Fibroblast of lung (primary cell): ENCODE results near the gene UAP1L1. TPM values are rescaled to one million over a fixed set of nuclear protein-coding genes. Genes with fewer than 3 reads are reported as not detected.

Source experiments
- DNase-seq, 2 donors: peaks; one replicate each; pipeline versions ENCODE4 v3.0.0 to v3.0.0-alpha.2; 2010; ENCODE audit warnings: low read depth in 2 of 2
- H2AFZ ChIP-seq: 2 replicates; pipeline ENCODE4 v1.5.1; 2012; ENCODE audit warnings: low read length, control low read depth, inconsistent platforms
- H3K27ac ChIP-seq: 2 replicates; pipeline ENCODE4 v1.5.1; 2011; ENCODE audit warnings: low read length, control low read depth; ENCODE audit not compliant: insufficient read depth
- H3K27me3 ChIP-seq: 2 replicates; pipeline ENCODE4 v1.5.1; 2011; ENCODE audit warnings: mild to moderate bottlenecking, low read length; ENCODE audit not compliant: control insufficient read depth, insufficient read depth
- H3K36me3 ChIP-seq: 2 replicates; pipeline ENCODE4 v1.5.1; 2011; ENCODE audit warnings: low read length; ENCODE audit not compliant: control insufficient read depth, insufficient read depth
- H3K4me1 ChIP-seq: 2 replicates; pipeline ENCODE4 v1.5.1; 2011; ENCODE audit warnings: low read length; ENCODE audit not compliant: control insufficient read depth, insufficient read depth; ENCODE audit errors: extremely low read depth
- H3K4me2 ChIP-seq: 2 replicates; pipeline ENCODE4 v1.5.1; 2011; ENCODE audit warnings: low read length, control low read depth; ENCODE audit not compliant: insufficient read depth; ENCODE audit errors: extremely low read depth
- H3K4me3 ChIP-seq, 4 experiments: fragments of 200-600 bp in 1 of 4; sonication (generic) in 1 of 4; replicated peaks in 1 of 4; 2 replicates each; pipeline ENCODE4 v1.5.1; 2011 to 2016; ENCODE audit warnings: low read length in 4 of 4, low read depth in 3 of 4, mild to moderate bottlenecking in 3 of 4, control low read depth in 2 of 4, inconsistent platforms in 1 of 4, mixed read lengths in 1 of 4; ENCODE audit not compliant: insufficient read depth in 1 of 4; ENCODE audit errors: control extremely low read depth in 1 of 4
- H3K79me2 ChIP-seq: 2 replicates; pipeline ENCODE4 v1.5.1; 2012; ENCODE audit warnings: mild to moderate bottlenecking, low read length, inconsistent platforms; ENCODE audit not compliant: control insufficient read depth, insufficient read depth
- H3K9ac ChIP-seq: 2 replicates; pipeline ENCODE4 v1.5.1; 2011; ENCODE audit warnings: mild to moderate bottlenecking, low read length, control low read depth; ENCODE audit not compliant: insufficient read depth
- H3K9me3 ChIP-seq: 2 replicates; pipeline ENCODE4 v1.5.1; 2012; ENCODE audit warnings: low read depth, low read length; ENCODE audit not compliant: control insufficient read depth, insufficient read depth
- H4K20me1 ChIP-seq: 2 replicates; pipeline ENCODE4 v1.5.1; 2011; ENCODE audit warnings: low read length; ENCODE audit not compliant: control insufficient read depth, insufficient read depth; ENCODE audit errors: extremely low read depth
- CTCF ChIP-seq, 2 donors: IDR thresholded peaks in 1 of 2; conservative IDR thresholded peaks in 1 of 2; 1 replicate in 1 of 2; 2 replicates in 1 of 2; pipeline ENCODE4 v1.5.1; 2011 to 2012; ENCODE audit warnings: low read length in 2 of 2, control low read depth in 1 of 2, inconsistent platforms in 1 of 2, low read depth in 1 of 2, mild to moderate bottlenecking in 1 of 2
- EZH2 ChIP-seq: IDR thresholded peaks from 2 replicates; pipeline ENCODE4 v1.5.1; 2012; ENCODE audit warnings: low read length, control low read depth, mild to moderate bottlenecking; ENCODE audit errors: missing control alignments
- polyA plus RNA-seq, 2 donors: library from polyadenylated mRNA; depleted of rRNA in 1 of 2; stranded (reverse) in 1 of 2; unstranded in 1 of 2; fragments of >200 nt; gene quantifications; 2 replicates each; pipeline ENCODE4 v1.2.1, GENCODE V29; 2011 to 2012; ENCODE audit warnings: missing spikeins in 1 of 2
- total RNA-seq: library from RNA; depleted of rRNA; stranded (reverse); fragments of >200 nt; gene quantifications from 2 replicates; pipeline ENCODE4 v1.2.1, GENCODE V29; 2014

The UAP1L1 gene
- total and polyA plus RNA-seq, 2 donors (not counting 1 experiment from before 2014, with no cell fraction given) = 16.4 to 21.1 TPM

- DNase-seq = no peak
- H3K9me3 ChIP-seq = no peaks in the 10 kb centered on the region
- peak overlapping the region; percentile 82 for H3K4me2 ChIP-seq
- H3K4me1 ChIP-seq = peaks cover 10% of the 10 kb centered on the region
- no peaks in the 10 kb centered on the region for H3K27me3 ChIP-seq
- H3K27ac ChIP-seq = no peak overlapping the region
- H3K4me3 ChIP-seq = peak overlapping the region in 3 of 4 experiments; percentile 38 to 49 (median 44)
- no peaks in the 10 kb centered on the region for H3K79me2 ChIP-seq
- TF ChIP-seq CTCF (conservative IDR thresholded peaks at IDR 0.05 in 1 of 2, IDR thresholded peaks at IDR 0.05 in 1 of 2; ENCODE audit: low read depth in 1 of 2, low read length in 2 of 2) (peak in 1 of 2 donors; percentile 6), EZH2 (no peak)
- no peak overlapping the region for H3K9ac ChIP-seq
- no peaks in the 10 kb centered on the region for H4K20me1 ChIP-seq
- no peaks in the 10 kb centered on the region for H3K36me3 ChIP-seq
- H2AFZ ChIP-seq = no peak overlapping the region
Measured at GRCh38 chr9:137070906-137071275, 6.4 kb upstream of the UAP1L1 start.

GRCh38 chr9:137071282-137071681 is 6.0 kb upstream of the UAP1L1 start:
- H3K36me3 ChIP-seq = no peaks in the 10 kb centered on the region
- H3K27me3 ChIP-seq = no peaks in the 10 kb centered on the region
- no peak overlapping the region for H2AFZ ChIP-seq
- H3K4me3 ChIP-seq = no peak overlapping the region
- TF ChIP-seq EZH2 (no peak), CTCF (conservative IDR thresholded peaks at IDR 0.05 in 1 of 2, IDR thresholded peaks at IDR 0.05 in 1 of 2; ENCODE audit: low read depth in 1 of 2, low read length in 2 of 2) (no peak)
- no peak for DNase-seq
- H3K9me3 ChIP-seq = no peaks in the 10 kb centered on the region
- no peak overlapping the region for H3K9ac ChIP-seq
- peak overlapping the region; percentile 82 for H3K4me2 ChIP-seq
- H4K20me1 ChIP-seq = no peaks in the 10 kb centered on the region
- H3K4me1 ChIP-seq = peaks cover 10% of the 10 kb centered on the region
- H3K79me2 ChIP-seq = no peaks in the 10 kb centered on the region
- no peak overlapping the region for H3K27ac ChIP-seq

GRCh38 chr9:137073992-137074399 is 3.3 kb upstream of the UAP1L1 start:
- Histone ChIP-seq H3K9me3 (no peaks in the 10 kb centered on the region), H3K4me3 (no peak overlapping the region), H3K27me3 (no peaks in the 10 kb centered on the region), H3K36me3 (peaks cover 7% of the 10 kb centered on the region), H2AFZ (no peak overlapping the region), H3K9ac (no peak overlapping the region), H3K79me2 (peaks cover 11% of the 10 kb centered on the region), H3K4me2 (no peak overlapping the region), H4K20me1 (no peaks in the 10 kb centered on the region), H3K27ac (no peak overlapping the region), H3K4me1 (peaks cover 18% of the 10 kb centered on the region)
- DNase-seq = no peak
- TF ChIP-seq CTCF (conservative IDR thresholded peaks at IDR 0.05 in 1 of 2, IDR thresholded peaks at IDR 0.05 in 1 of 2; ENCODE audit: low read depth in 1 of 2, low read length in 2 of 2) (no peak), EZH2 (no peak)
